Liver (tissue), 9 donors: Measurements from ENCODE around the gene LIMS2. TPM values are rescaled to one million over a fixed set of nuclear protein-coding genes. Genes with fewer than 3 reads are reported as not detected.

Source experiments
- DNase-seq: peaks from one replicate; pipeline ENCODE4 v3.0.0-alpha.2; 2017; ENCODE audit warnings: low spot score
- H3K27ac ChIP-seq, 2 donors: one replicate each; pipeline ENCODE4 v1.7.0; 2013; ENCODE audit warnings: inconsistent platforms in 2 of 2, low read length in 2 of 2, control low read depth in 1 of 2, low read depth in 1 of 2, mild to moderate bottlenecking in 1 of 2
- H3K27me3 ChIP-seq, 4 donors: one replicate each; pipeline versions ENCODE4 v1.6.1 to v1.7.0; 2013; ENCODE audit warnings: low read length in 3 of 4, inconsistent platforms in 1 of 4, mild to moderate bottlenecking in 1 of 4, moderate library complexity in 1 of 4; ENCODE audit not compliant: control insufficient read depth in 4 of 4, insufficient read depth in 4 of 4
- H3K36me3 ChIP-seq, 4 donors: one replicate each; pipeline versions ENCODE4 v1.6.1 to v1.7.0; 2013; ENCODE audit warnings: low read length in 3 of 4, mild to moderate bottlenecking in 3 of 4, low read depth in 1 of 4, moderate library complexity in 1 of 4; ENCODE audit not compliant: control insufficient read depth in 4 of 4, insufficient read depth in 3 of 4
- H3K4me1 ChIP-seq, 4 donors: one replicate each; pipeline versions ENCODE4 v1.6.1 to v1.7.0; 2013; ENCODE audit warnings: low read length in 3 of 4, mild to moderate bottlenecking in 3 of 4, moderate library complexity in 1 of 4; ENCODE audit not compliant: control insufficient read depth in 4 of 4, insufficient read depth in 4 of 4
- H3K4me3 ChIP-seq, 3 donors: one replicate each; pipeline versions ENCODE4 v1.6.1 to v1.7.0; 2013; ENCODE audit warnings: low read length in 3 of 3, control low read depth in 1 of 3, low read depth in 1 of 3, mild to moderate bottlenecking in 1 of 3
- H3K9ac ChIP-seq, 2 donors: one replicate each; pipeline ENCODE4 v1.7.0; 2013; ENCODE audit warnings: low read length in 2 of 2, mild to moderate bottlenecking in 2 of 2, moderate library complexity in 2 of 2, control low read depth in 1 of 2, low read depth in 1 of 2
- H3K9me3 ChIP-seq, 4 donors: one replicate each; pipeline versions ENCODE4 v1.6.1 to v1.7.0; 2013; ENCODE audit warnings: low read length in 3 of 4; ENCODE audit not compliant: control insufficient read depth in 4 of 4
- EGR1 ChIP-seq, 2 donors: IDR thresholded peaks; 2 replicates each; pipeline ENCODE4 v1.6.1; 2016 to 2018; ENCODE audit warnings: antibody characterized with exemption in 2 of 2, low read depth in 2 of 2
- FOXA1 ChIP-seq: IDR thresholded peaks from 2 replicates; pipeline ENCODE4 v1.6.1; 2016; ENCODE audit warnings: antibody characterized with exemption
- GABPA ChIP-seq, 2 donors: IDR thresholded peaks in 1 of 2; conservative IDR thresholded peaks in 1 of 2; 2 replicates each; pipeline ENCODE4 v1.6.1; 2016; ENCODE audit warnings: antibody characterized with exemption in 2 of 2, mild to moderate bottlenecking in 1 of 2, moderate library complexity in 1 of 2
- HNF4G ChIP-seq: IDR thresholded peaks from 2 replicates; pipeline ENCODE4 v1.6.1; 2016; ENCODE audit warnings: antibody characterized with exemption
- JUND ChIP-seq, 2 donors: IDR thresholded peaks; 2 replicates each; pipeline ENCODE4 v1.6.1; 2016; ENCODE audit warnings: antibody characterized with exemption in 2 of 2
- NR2F2 ChIP-seq: IDR thresholded peaks from 2 replicates; pipeline ENCODE4 v1.6.1; 2016; ENCODE audit warnings: antibody characterized with exemption
- SP1 ChIP-seq: IDR thresholded peaks from 2 replicates; pipeline ENCODE4 v1.6.1; 2018; ENCODE audit warnings: antibody characterized with exemption, mild to moderate bottlenecking
- YY1 ChIP-seq: IDR thresholded peaks from 2 replicates; pipeline ENCODE4 v1.6.1; 2016; ENCODE audit warnings: antibody characterized with exemption, mild to moderate bottlenecking
- WGBS: extraction: QIAGEN DNeasy Blood & Tissue Kit; methylation state at CpG from one replicate; pipeline ENCODE4 v1.1.7; 2013; 5-methylcytosine and 5-hydroxymethylcytosine counted together
- polyA plus RNA-seq, 2 donors: library from polyadenylated mRNA; stranded (reverse) in 1 of 2; unstranded in 1 of 2; fragments of 200-250 nt in 1 of 2; fragments of >200 nt in 1 of 2; fragmentation: Nextera tagmentation in 1 of 2; extraction: Ambion mirVana in 1 of 2; gene quantifications; one replicate each; pipeline versions ENCODE4 v1.2.1 to v1.2.3, GENCODE V29; 2013 to 2015
- total RNA-seq, 2 donors: library from RNA; depleted of rRNA; stranded (reverse); fragments of >200 nt; gene quantifications; one replicate each; pipeline ENCODE4 v1.2.3, GENCODE V29; 2014
- TF ChIP-seq, protein P1 (sequence below): IDR thresholded peaks from 2 replicates; pipeline ENCODE4 v1.6.1; 2016; ENCODE audit warnings: antibody characterized with exemption
- TF ChIP-seq, protein P2 (sequence below): IDR thresholded peaks from 2 replicates; pipeline ENCODE4 v1.6.1; 2016; ENCODE audit warnings: antibody characterized with exemption
- TF ChIP-seq, protein P3 (sequence below): IDR thresholded peaks from 2 replicates; pipeline ENCODE4 v1.6.1; 2016; ENCODE audit warnings: antibody characterized with exemption, mild to moderate bottlenecking
- TF ChIP-seq, protein P4 (sequence below): IDR thresholded peaks from 2 replicates; pipeline ENCODE4 v1.6.1; 2016; ENCODE audit warnings: antibody characterized with exemption
- donor health status: healthy.
- donor health status: healthy.
- donor health status: healthy.
- donor health status: healthy.
- donor health status: healthy.

The LIMS2 gene
- total and polyA plus RNA-seq, 4 donors: 1.4 to 17.9 (median 16.1) TPM

DNA sequence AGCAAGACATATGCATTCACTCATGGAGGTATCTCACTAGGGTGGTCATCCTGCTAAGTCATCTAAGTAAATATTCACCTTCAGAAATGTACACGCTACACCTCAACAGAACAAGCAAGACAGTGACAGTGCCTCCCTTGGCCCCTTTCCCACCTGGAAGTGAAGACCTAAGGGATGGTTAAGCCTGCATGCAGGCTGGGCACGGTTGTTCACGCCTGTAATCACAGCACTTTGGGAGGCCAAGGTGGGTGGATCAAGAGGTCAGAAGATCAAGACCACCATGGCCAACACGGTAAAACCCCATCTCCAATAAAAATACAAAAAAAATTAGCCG lies 4.4 kb downstream of the LIMS2 start:
- Histone ChIP-seq H3K36me3 (no peaks in the 10 kb centered on the region), H3K9me3 (no peaks in the 10 kb centered on the region), H3K4me1 (peaks cover 2 to 33% (median 18%) of the 10 kb centered on the region in 4 donors), H3K27ac (no peak overlapping the region), H3K4me3 (no peak overlapping the region), H3K9ac (no peak overlapping the region), H3K27me3 (no peaks in the 10 kb centered on the region)
- DNase-seq: no peak
- 75% methylated on average over 5 of the region's 5 CpGs for WGBS
- TF ChIP-seq, protein P1, sequence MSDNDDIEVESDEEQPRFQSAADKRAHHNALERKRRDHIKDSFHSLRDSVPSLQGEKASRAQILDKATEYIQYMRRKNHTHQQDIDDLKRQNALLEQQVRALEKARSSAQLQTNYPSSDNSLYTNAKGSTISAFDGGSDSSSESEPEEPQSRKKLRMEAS: no peak
- TF ChIP-seq, protein P2, sequence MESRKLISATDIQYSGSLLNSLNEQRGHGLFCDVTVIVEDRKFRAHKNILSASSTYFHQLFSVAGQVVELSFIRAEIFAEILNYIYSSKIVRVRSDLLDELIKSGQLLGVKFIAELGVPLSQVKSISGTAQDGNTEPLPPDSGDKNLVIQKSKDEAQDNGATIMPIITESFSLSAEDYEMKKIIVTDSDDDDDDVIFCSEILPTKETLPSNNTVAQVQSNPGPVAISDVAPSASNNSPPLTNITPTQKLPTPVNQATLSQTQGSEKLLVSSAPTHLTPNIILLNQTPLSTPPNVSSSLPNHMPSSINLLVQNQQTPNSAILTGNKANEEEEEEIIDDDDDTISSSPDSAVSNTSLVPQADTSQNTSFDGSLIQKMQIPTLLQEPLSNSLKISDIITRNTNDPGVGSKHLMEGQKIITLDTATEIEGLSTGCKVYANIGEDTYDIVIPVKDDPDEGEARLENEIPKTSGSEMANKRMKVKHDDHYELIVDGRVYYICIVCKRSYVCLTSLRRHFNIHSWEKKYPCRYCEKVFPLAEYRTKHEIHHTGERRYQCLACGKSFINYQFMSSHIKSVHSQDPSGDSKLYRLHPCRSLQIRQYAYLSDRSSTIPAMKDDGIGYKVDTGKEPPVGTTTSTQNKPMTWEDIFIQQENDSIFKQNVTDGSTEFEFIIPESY: no peak
- no peak for TF ChIP-seq FOXA1
- TF ChIP-seq, protein P3, sequence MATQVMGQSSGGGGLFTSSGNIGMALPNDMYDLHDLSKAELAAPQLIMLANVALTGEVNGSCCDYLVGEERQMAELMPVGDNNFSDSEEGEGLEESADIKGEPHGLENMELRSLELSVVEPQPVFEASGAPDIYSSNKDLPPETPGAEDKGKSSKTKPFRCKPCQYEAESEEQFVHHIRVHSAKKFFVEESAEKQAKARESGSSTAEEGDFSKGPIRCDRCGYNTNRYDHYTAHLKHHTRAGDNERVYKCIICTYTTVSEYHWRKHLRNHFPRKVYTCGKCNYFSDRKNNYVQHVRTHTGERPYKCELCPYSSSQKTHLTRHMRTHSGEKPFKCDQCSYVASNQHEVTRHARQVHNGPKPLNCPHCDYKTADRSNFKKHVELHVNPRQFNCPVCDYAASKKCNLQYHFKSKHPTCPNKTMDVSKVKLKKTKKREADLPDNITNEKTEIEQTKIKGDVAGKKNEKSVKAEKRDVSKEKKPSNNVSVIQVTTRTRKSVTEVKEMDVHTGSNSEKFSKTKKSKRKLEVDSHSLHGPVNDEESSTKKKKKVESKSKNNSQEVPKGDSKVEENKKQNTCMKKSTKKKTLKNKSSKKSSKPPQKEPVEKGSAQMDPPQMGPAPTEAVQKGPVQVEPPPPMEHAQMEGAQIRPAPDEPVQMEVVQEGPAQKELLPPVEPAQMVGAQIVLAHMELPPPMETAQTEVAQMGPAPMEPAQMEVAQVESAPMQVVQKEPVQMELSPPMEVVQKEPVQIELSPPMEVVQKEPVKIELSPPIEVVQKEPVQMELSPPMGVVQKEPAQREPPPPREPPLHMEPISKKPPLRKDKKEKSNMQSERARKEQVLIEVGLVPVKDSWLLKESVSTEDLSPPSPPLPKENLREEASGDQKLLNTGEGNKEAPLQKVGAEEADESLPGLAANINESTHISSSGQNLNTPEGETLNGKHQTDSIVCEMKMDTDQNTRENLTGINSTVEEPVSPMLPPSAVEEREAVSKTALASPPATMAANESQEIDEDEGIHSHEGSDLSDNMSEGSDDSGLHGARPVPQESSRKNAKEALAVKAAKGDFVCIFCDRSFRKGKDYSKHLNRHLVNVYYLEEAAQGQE: no peak
- no peak for TF ChIP-seq SP1
- no peak for TF ChIP-seq HNF4G
- no peak for TF ChIP-seq YY1
- TF ChIP-seq NR2F2: no peak

DNA sequence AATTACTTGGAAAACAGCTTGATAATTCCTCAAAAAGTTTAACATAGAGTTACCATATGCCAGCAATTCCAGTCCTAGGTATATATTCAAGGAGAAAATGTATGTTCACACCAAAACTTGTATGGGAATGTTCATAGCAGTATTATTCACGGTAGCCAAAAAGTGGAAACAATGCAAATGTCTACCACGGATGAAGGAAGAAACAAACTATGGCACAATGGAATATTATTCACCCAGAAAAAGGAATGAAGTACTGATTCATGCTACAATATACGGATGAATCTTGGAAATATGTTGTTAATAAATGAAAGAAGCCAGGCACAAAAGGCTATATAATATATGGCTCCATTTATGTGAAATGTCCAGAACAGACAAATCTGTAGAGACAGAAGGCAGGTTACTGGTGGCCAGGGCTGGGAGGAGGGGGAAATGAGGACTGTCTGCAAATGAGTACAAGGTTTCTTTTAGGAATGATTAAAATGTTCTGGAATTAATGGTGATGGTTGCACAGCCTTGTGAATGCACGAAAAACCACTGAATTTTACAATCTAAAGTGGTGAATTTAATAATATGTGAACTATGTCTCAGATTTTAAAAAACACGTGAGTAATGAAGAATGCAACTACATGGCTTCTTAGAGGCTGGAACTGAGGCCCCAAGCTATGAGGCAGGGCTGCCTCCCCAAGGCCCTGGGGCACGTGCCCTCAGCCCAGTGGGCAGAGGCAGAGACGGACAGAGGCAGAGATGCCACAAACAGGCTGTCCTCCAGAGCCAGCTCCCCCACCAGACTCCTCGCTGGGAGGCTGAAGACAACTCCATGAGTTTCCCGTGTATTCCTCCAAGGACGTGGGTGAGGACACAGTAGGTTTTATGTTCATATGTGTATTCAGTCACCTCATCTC lies 5.0 kb downstream of the LIMS2 start:
- no peak for TF ChIP-seq GABPA (IDR thresholded peaks at IDR 0.05 in 1 of 2, conservative IDR thresholded peaks at IDR 0.05 in 1 of 2)
- no peak for TF ChIP-seq EGR1 (IDR thresholded peaks at IDR 0.05; ENCODE audit: low read depth in 2 of 2)
- TF ChIP-seq NR2F2: no peak
- TF ChIP-seq, protein P1: no peak
- TF ChIP-seq, protein P2: no peak
- no peak for TF ChIP-seq JUND (IDR thresholded peaks at IDR 0.05)
- TF ChIP-seq, protein P4, sequence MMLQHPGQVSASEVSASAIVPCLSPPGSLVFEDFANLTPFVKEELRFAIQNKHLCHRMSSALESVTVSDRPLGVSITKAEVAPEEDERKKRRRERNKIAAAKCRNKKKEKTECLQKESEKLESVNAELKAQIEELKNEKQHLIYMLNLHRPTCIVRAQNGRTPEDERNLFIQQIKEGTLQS: no peak
- peaks cover 2 to 35% (median 21%) of the 10 kb centered on the region in 4 donors for H3K4me1 ChIP-seq
- no peaks in the 10 kb centered on the region for H3K36me3 ChIP-seq
- H3K27ac ChIP-seq: no peak overlapping the region
- no peak overlapping the region for H3K9ac ChIP-seq
- WGBS: 91% methylated on average over 10 of the region's 10 CpGs
- no peaks in the 10 kb centered on the region for H3K27me3 ChIP-seq
- H3K9me3 ChIP-seq: no peaks in the 10 kb centered on the region
- H3K4me3 ChIP-seq: no peak overlapping the region
- no peak for DNase-seq
